Keratinocyte (primary cell): ENCODE results near the gene BNC2. TPM values are rescaled to one million over a fixed set of nuclear protein-coding genes. Genes with fewer than 3 reads are reported as not detected.

Experiments used
- DNase-seq: peaks from one replicate; pipeline ENCODE4 v3.0.0-alpha.2; 2011; ENCODE audit warnings: low read depth, missing footprints, low spot score
- FAIRE-seq: peaks from 2 replicates; lab custom pipeline; 2011; peaks lifted over from hg19 to GRCh38; lab: Jason Lieb, UNC
- H2AFZ ChIP-seq: 2 replicates; pipeline ENCODE4 v1.6.0; 2012; ENCODE audit warnings: low read length, control low read depth, inconsistent platforms; ENCODE audit not compliant: control insufficient read depth
- H3K27ac ChIP-seq: 2 replicates; pipeline ENCODE4 v1.5.1; 2011; ENCODE audit warnings: low read length; ENCODE audit not compliant: control insufficient read depth, insufficient read depth
- H3K27me3 ChIP-seq: 3 replicates; pipeline ENCODE4 v1.6.0; 2011; ENCODE audit warnings: low read length; ENCODE audit not compliant: control insufficient read depth, insufficient read depth; ENCODE audit errors: extremely low read depth
- H3K36me3 ChIP-seq, 2 experiments: 2 replicates in 1 of 2; 3 replicates in 1 of 2; pipeline ENCODE4 v1.5.1; 2011; ENCODE audit warnings: low read length in 2 of 2, mild to moderate bottlenecking in 1 of 2; ENCODE audit not compliant: control insufficient read depth in 2 of 2, insufficient read depth in 2 of 2; ENCODE audit errors: extremely low read depth in 1 of 2
- H3K4me1 ChIP-seq: 3 replicates; pipeline ENCODE4 v1.5.1; 2011; ENCODE audit warnings: low read length; ENCODE audit not compliant: control insufficient read depth, insufficient read depth; ENCODE audit errors: extremely low read depth
- H3K4me2 ChIP-seq: 3 replicates; pipeline ENCODE4 v1.6.0; 2011; ENCODE audit warnings: low read depth, low read length; ENCODE audit not compliant: control insufficient read depth, insufficient read depth; ENCODE audit errors: extremely low read depth
- H3K4me3 ChIP-seq, 3 experiments: fragments of 200-600 bp in 1 of 3; sonication (generic) in 1 of 3; 2 replicates in 2 of 3; 3 replicates in 1 of 3; pipeline ENCODE4 v1.5.1; 2011 to 2016; ENCODE audit warnings: low read length in 3 of 3, mild to moderate bottlenecking in 3 of 3, control low read depth in 2 of 3, inconsistent platforms in 1 of 3, low read depth in 1 of 3, mixed read lengths in 1 of 3, mixed run types in 1 of 3, moderate library complexity in 1 of 3; ENCODE audit not compliant: control insufficient read depth in 2 of 3, insufficient read depth in 2 of 3; ENCODE audit errors: extremely low read depth in 1 of 3
- H3K79me2 ChIP-seq: 2 replicates; pipeline ENCODE4 v1.6.0; 2012; ENCODE audit warnings: low read length; ENCODE audit not compliant: control insufficient read depth, insufficient read depth
- H3K9ac ChIP-seq: 3 replicates; pipeline ENCODE4 v1.6.0; 2011; ENCODE audit warnings: low read length; ENCODE audit not compliant: control insufficient read depth, insufficient read depth; ENCODE audit errors: extremely low read depth
- H3K9me1 ChIP-seq: 3 replicates; pipeline ENCODE4 v1.6.0; 2011; ENCODE audit warnings: low read length; ENCODE audit not compliant: control insufficient read depth, insufficient read depth; ENCODE audit errors: extremely low read depth
- H3K9me3 ChIP-seq: 2 replicates; pipeline ENCODE4 v1.5.1; 2012; ENCODE audit warnings: low read depth, low read length; ENCODE audit not compliant: control insufficient read depth
- H4K20me1 ChIP-seq: 3 replicates; pipeline ENCODE4 v1.6.0; 2011; ENCODE audit warnings: low read length; ENCODE audit not compliant: control insufficient read depth, insufficient read depth; ENCODE audit errors: extremely low read depth
- EZH2 ChIP-seq: IDR thresholded peaks from one replicate; pipeline ENCODE4 v1.6.1; 2012; ENCODE audit warnings: inconsistent platforms, mild to moderate bottlenecking, low read length, moderate library complexity
- dilution Hi-C: fragments of 300-500 bp; cut with MboI; formaldehyde crosslinking; loops from one replicate; pipeline ENCODE4 v1.7.0; 2020; ENCODE audit warnings: low sequenced_read_pairs; ENCODE audit not compliant: extremely low pct_ligation_motif_present
- polyA plus RNA-seq, 5 experiments: library from polyadenylated mRNA; depleted of rRNA in 3 of 5; stranded (reverse) in 3 of 5; stranded (forward) in 1 of 5; unstranded in 1 of 5; fragments of >200 nt; gene quantifications; 1 replicate in 1 of 5; 2 replicates in 3 of 5; 3 replicates in 1 of 5; pipeline versions ENCODE4 v1.2.1 to v1.2.3, GENCODE V29; 2011 to 2012; ENCODE audit warnings: missing spikeins in 2 of 5, low read depth in 1 of 5, low replicate concordance in 1 of 5
- TF ChIP-seq, protein P1 (sequence below), 3 experiments: IDR thresholded peaks in 1 of 3; conservative IDR thresholded peaks in 1 of 3; optimal IDR thresholded peaks in 1 of 3; 2 replicates in 2 of 3; 3 replicates in 1 of 3; pipeline versions ENCODE3 to v1.5.1; 2011; ENCODE audit warnings: low read length in 3 of 3, mild to moderate bottlenecking in 3 of 3, moderate library complexity in 2 of 3, control low read depth in 1 of 3, inconsistent platforms in 1 of 3; ENCODE audit not compliant: insufficient read depth in 2 of 3; ENCODE audit errors: extremely low read depth in 1 of 3

BNC2 gene
- polyA plus RNA-seq, 1 donor (not counting 4 experiments of a cell fraction or from before 2014, with no cell fraction given) = 1.1 TPM

DNA sequence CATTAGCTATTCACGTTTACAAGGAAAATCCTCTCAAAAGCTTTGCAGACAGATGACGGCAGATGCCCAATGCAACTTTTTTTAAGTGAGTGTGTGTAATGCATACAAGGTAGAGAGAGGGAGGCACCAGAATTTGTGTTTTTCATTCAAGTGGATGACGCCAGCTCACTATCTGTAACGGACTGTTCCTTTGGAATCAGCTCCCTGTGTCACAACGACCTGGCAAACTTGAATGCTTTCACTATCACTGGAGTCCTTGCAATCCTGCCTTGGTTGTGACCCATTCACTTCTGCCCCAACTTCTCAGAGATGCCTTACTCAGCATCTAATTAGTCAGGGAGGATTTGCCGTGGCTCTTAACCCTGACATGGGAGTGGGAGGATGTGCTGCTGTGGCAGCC is 148.5 kb downstream of the BNC2 start:
- Histone ChIP-seq H3K27me3 (no peaks in the 10 kb centered on the region), H3K9ac (no peak overlapping the region), H3K9me1 (peaks cover 3% of the 10 kb centered on the region), H3K4me3 (no peak overlapping the region), H3K27ac (no peak overlapping the region), H3K4me1 (no peaks in the 10 kb centered on the region), H4K20me1 (no peaks in the 10 kb centered on the region), H3K4me2 (peak overlapping the region; percentile 39), H3K36me3 (no peaks in the 10 kb centered on the region), H2AFZ (peak overlapping the region; percentile 54), H3K9me3 (no peaks in the 10 kb centered on the region), H3K79me2 (no peaks in the 10 kb centered on the region)
- TF ChIP-seq, protein P1, sequence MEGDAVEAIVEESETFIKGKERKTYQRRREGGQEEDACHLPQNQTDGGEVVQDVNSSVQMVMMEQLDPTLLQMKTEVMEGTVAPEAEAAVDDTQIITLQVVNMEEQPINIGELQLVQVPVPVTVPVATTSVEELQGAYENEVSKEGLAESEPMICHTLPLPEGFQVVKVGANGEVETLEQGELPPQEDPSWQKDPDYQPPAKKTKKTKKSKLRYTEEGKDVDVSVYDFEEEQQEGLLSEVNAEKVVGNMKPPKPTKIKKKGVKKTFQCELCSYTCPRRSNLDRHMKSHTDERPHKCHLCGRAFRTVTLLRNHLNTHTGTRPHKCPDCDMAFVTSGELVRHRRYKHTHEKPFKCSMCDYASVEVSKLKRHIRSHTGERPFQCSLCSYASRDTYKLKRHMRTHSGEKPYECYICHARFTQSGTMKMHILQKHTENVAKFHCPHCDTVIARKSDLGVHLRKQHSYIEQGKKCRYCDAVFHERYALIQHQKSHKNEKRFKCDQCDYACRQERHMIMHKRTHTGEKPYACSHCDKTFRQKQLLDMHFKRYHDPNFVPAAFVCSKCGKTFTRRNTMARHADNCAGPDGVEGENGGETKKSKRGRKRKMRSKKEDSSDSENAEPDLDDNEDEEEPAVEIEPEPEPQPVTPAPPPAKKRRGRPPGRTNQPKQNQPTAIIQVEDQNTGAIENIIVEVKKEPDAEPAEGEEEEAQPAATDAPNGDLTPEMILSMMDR (optimal IDR thresholded peaks at IDR 0.05 in 1 of 3, IDR thresholded peaks at IDR 0.05 in 1 of 3, conservative IDR thresholded peaks at IDR 0.05 in 1 of 3; ENCODE audit: extremely low read depth in 1 of 3, insufficient read depth in 2 of 3, low read length in 3 of 3) = no peak
- no peak for TF ChIP-seq EZH2
- DNase-seq (no peak), FAIRE-seq (no peak)
- dilution Hi-C loops = no loop called here

DNA sequence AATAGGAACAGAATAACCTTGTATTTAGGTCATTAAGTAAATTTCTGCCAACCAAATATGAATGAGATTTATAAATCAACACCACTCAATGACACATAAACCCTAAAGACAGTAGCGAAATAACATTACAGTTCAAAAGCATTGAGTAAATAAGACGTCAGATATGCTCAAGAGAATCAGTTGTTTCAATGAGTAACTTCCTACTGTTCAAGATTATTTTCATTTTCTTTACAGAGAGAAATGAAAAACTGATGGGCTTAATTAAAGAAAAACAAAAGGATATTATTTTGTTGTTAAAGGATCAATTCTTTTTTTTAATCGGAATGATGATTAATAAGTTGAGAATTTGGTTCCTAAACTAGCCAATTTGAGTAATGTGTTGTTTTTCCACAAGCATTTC is 150.1 kb downstream of the BNC2 start:
- Histone ChIP-seq H3K4me3 (no peak overlapping the region), H3K36me3 (no peaks in the 10 kb centered on the region), H3K9ac (no peak overlapping the region), H2AFZ (no peak overlapping the region), H3K9me3 (no peaks in the 10 kb centered on the region), H3K79me2 (no peaks in the 10 kb centered on the region), H3K4me2 (no peak overlapping the region), H3K9me1 (peaks cover 3% of the 10 kb centered on the region), H3K27ac (no peak overlapping the region), H4K20me1 (no peaks in the 10 kb centered on the region), H3K27me3 (no peaks in the 10 kb centered on the region), H3K4me1 (no peaks in the 10 kb centered on the region)
- dilution Hi-C loops = no loop called here
- FAIRE-seq (peak; percentile 51), DNase-seq (no peak)
- TF ChIP-seq, protein P1 (optimal IDR thresholded peaks at IDR 0.05 in 1 of 3, IDR thresholded peaks at IDR 0.05 in 1 of 3, conservative IDR thresholded peaks at IDR 0.05 in 1 of 3; ENCODE audit: extremely low read depth in 1 of 3, insufficient read depth in 2 of 3, low read length in 3 of 3) = no peak
- no peak for TF ChIP-seq EZH2
